Keratinocyte (primary cell): ENCODE measurements around the gene FBXO47. TPM values are rescaled to one million over a fixed set of nuclear protein-coding genes. Genes with fewer than 3 reads are reported as not detected.

ENCODE experiments used
- DNase-seq: peaks from one replicate; pipeline ENCODE4 v3.0.0-alpha.2; 2011; ENCODE audit warnings: low read depth, missing footprints, low spot score
- FAIRE-seq: peaks from 2 replicates; lab custom pipeline; 2011; peaks lifted over from hg19 to GRCh38; lab: Jason Lieb, UNC
- H2AFZ ChIP-seq: 2 replicates; pipeline ENCODE4 v1.6.0; 2012; ENCODE audit warnings: low read length, control low read depth, inconsistent platforms; ENCODE audit not compliant: control insufficient read depth
- H3K27ac ChIP-seq: 2 replicates; pipeline ENCODE4 v1.5.1; 2011; ENCODE audit warnings: low read length; ENCODE audit not compliant: control insufficient read depth, insufficient read depth
- H3K27me3 ChIP-seq: 3 replicates; pipeline ENCODE4 v1.6.0; 2011; ENCODE audit warnings: low read length; ENCODE audit not compliant: control insufficient read depth, insufficient read depth; ENCODE audit errors: extremely low read depth
- H3K36me3 ChIP-seq, 2 experiments: 2 replicates in 1 of 2; 3 replicates in 1 of 2; pipeline ENCODE4 v1.5.1; 2011; ENCODE audit warnings: low read length in 2 of 2, mild to moderate bottlenecking in 1 of 2; ENCODE audit not compliant: control insufficient read depth in 2 of 2, insufficient read depth in 2 of 2; ENCODE audit errors: extremely low read depth in 1 of 2
- H3K4me1 ChIP-seq: 3 replicates; pipeline ENCODE4 v1.5.1; 2011; ENCODE audit warnings: low read length; ENCODE audit not compliant: control insufficient read depth, insufficient read depth; ENCODE audit errors: extremely low read depth
- H3K4me2 ChIP-seq: 3 replicates; pipeline ENCODE4 v1.6.0; 2011; ENCODE audit warnings: low read depth, low read length; ENCODE audit not compliant: control insufficient read depth, insufficient read depth; ENCODE audit errors: extremely low read depth
- H3K4me3 ChIP-seq, 3 experiments: fragments of 200-600 bp in 1 of 3; sonication (generic) in 1 of 3; 2 replicates in 2 of 3; 3 replicates in 1 of 3; pipeline ENCODE4 v1.5.1; 2011 to 2016; ENCODE audit warnings: low read length in 3 of 3, mild to moderate bottlenecking in 3 of 3, control low read depth in 2 of 3, inconsistent platforms in 1 of 3, low read depth in 1 of 3, mixed read lengths in 1 of 3, mixed run types in 1 of 3, moderate library complexity in 1 of 3; ENCODE audit not compliant: control insufficient read depth in 2 of 3, insufficient read depth in 2 of 3; ENCODE audit errors: extremely low read depth in 1 of 3
- H3K79me2 ChIP-seq: 2 replicates; pipeline ENCODE4 v1.6.0; 2012; ENCODE audit warnings: low read length; ENCODE audit not compliant: control insufficient read depth, insufficient read depth
- H3K9ac ChIP-seq: 3 replicates; pipeline ENCODE4 v1.6.0; 2011; ENCODE audit warnings: low read length; ENCODE audit not compliant: control insufficient read depth, insufficient read depth; ENCODE audit errors: extremely low read depth
- H3K9me1 ChIP-seq: 3 replicates; pipeline ENCODE4 v1.6.0; 2011; ENCODE audit warnings: low read length; ENCODE audit not compliant: control insufficient read depth, insufficient read depth; ENCODE audit errors: extremely low read depth
- H3K9me3 ChIP-seq: 2 replicates; pipeline ENCODE4 v1.5.1; 2012; ENCODE audit warnings: low read depth, low read length; ENCODE audit not compliant: control insufficient read depth
- H4K20me1 ChIP-seq: 3 replicates; pipeline ENCODE4 v1.6.0; 2011; ENCODE audit warnings: low read length; ENCODE audit not compliant: control insufficient read depth, insufficient read depth; ENCODE audit errors: extremely low read depth
- CTCF ChIP-seq, 3 experiments: IDR thresholded peaks in 1 of 3; conservative IDR thresholded peaks in 1 of 3; optimal IDR thresholded peaks in 1 of 3; 2 replicates in 2 of 3; 3 replicates in 1 of 3; pipeline versions ENCODE3 to v1.5.1; 2011; ENCODE audit warnings: low read length in 3 of 3, mild to moderate bottlenecking in 3 of 3, moderate library complexity in 2 of 3, control low read depth in 1 of 3, inconsistent platforms in 1 of 3; ENCODE audit not compliant: insufficient read depth in 2 of 3; ENCODE audit errors: extremely low read depth in 1 of 3
- EZH2 ChIP-seq: IDR thresholded peaks from one replicate; pipeline ENCODE4 v1.6.1; 2012; ENCODE audit warnings: inconsistent platforms, mild to moderate bottlenecking, low read length, moderate library complexity
- dilution Hi-C: fragments of 300-500 bp; cut with MboI; formaldehyde crosslinking; loops from one replicate; pipeline ENCODE4 v1.7.0; 2020; ENCODE audit warnings: low sequenced_read_pairs; ENCODE audit not compliant: extremely low pct_ligation_motif_present
- polyA plus RNA-seq, 5 experiments: library from polyadenylated mRNA; depleted of rRNA in 3 of 5; stranded (reverse) in 3 of 5; stranded (forward) in 1 of 5; unstranded in 1 of 5; fragments of >200 nt; gene quantifications; 1 replicate in 1 of 5; 2 replicates in 3 of 5; 3 replicates in 1 of 5; pipeline versions ENCODE4 v1.2.1 to v1.2.3, GENCODE V29; 2011 to 2012; ENCODE audit warnings: missing spikeins in 2 of 5, low read depth in 1 of 5, low replicate concordance in 1 of 5

FBXO47 gene
- polyA plus RNA-seq, 1 donor (not counting 4 experiments of a cell fraction or from before 2014, with no cell fraction given): not detected

- H4K20me1 ChIP-seq: no peaks in the 10 kb centered on the region
- H3K4me1 ChIP-seq: no peaks in the 10 kb centered on the region
- dilution Hi-C loops: no loop called here
- H3K4me2 ChIP-seq: no peak overlapping the region
- H3K79me2 ChIP-seq: no peaks in the 10 kb centered on the region
- H3K27ac ChIP-seq: no peak overlapping the region
- no peak for FAIRE-seq
- no peak for DNase-seq
- H3K36me3 ChIP-seq: no peaks in the 10 kb centered on the region
- H3K27me3 ChIP-seq: peaks cover 5% of the 10 kb centered on the region
- H2AFZ ChIP-seq: no peak overlapping the region
- H3K9me1 ChIP-seq: no peaks in the 10 kb centered on the region
- H3K4me3 ChIP-seq: no peak overlapping the region
- H3K9ac ChIP-seq: no peak overlapping the region
- TF ChIP-seq CTCF (optimal IDR thresholded peaks at IDR 0.05 in 1 of 3, IDR thresholded peaks at IDR 0.05 in 1 of 3, conservative IDR thresholded peaks at IDR 0.05 in 1 of 3; ENCODE audit: extremely low read depth in 1 of 3, insufficient read depth in 2 of 3, low read length in 3 of 3) (no peak), EZH2 (no peak)
- H3K9me3 ChIP-seq: no peaks in the 10 kb centered on the region
Observed at GRCh38 chr17:38984666-38985065, 17.5 kb upstream of the FBXO47 start.

- H3K79me2 ChIP-seq: no peaks in the 10 kb centered on the region
- no peak overlapping the region for H3K4me2 ChIP-seq
- peak; percentile 83 for FAIRE-seq
- H3K9me3 ChIP-seq: no peaks in the 10 kb centered on the region
- dilution Hi-C loops: no loop called here
- peak; percentile 52 to 80 (median 54) for TF ChIP-seq CTCF (optimal IDR thresholded peaks at IDR 0.05 in 1 of 3, IDR thresholded peaks at IDR 0.05 in 1 of 3, conservative IDR thresholded peaks at IDR 0.05 in 1 of 3; ENCODE audit: extremely low read depth in 1 of 3, insufficient read depth in 2 of 3, low read length in 3 of 3)
- no peak for TF ChIP-seq EZH2
- no peak overlapping the region for H3K9ac ChIP-seq
- H2AFZ ChIP-seq: no peak overlapping the region
- no peaks in the 10 kb centered on the region for H3K4me1 ChIP-seq
- H3K9me1 ChIP-seq: no peaks in the 10 kb centered on the region
- no peak overlapping the region for H3K4me3 ChIP-seq
- no peaks in the 10 kb centered on the region for H4K20me1 ChIP-seq
- peak; percentile 21 for DNase-seq
- H3K36me3 ChIP-seq: no peaks in the 10 kb centered on the region
- H3K27me3 ChIP-seq: peaks cover 5% of the 10 kb centered on the region
- H3K27ac ChIP-seq: no peak overlapping the region
Observed at GRCh38 chr17:38982858-38983746, 15.9 kb upstream of the FBXO47 start.
